Measurements from ENCODE around the gene SMAD6. TPM values are rescaled to one million over a fixed set of nuclear protein-coding genes. Genes with fewer than 3 reads are reported as not detected.

The SMAD6 gene
- polyA plus RNA-seq, 1 of the 3 experiments (the other 2 are of a cell fraction) = 4.5 TPM

- TF ChIP-seq FOSL2 (IDR thresholded peaks at IDR 0.05; ENCODE audit: borderline replicate concordance, low read depth) (no peak), JUND (IDR thresholded peaks at IDR 0.05) (no peak), CHD2 (IDR thresholded peaks at IDR 0.05; ENCODE audit: low read length, partially characterized antibody) (no peak), MXI1 (IDR thresholded peaks at IDR 0.05; ENCODE audit: low read depth, low read length) (no peak), EZH2phosphoT487 (IDR thresholded peaks at IDR 0.05; ENCODE audit: borderline replicate concordance, low read depth) (no peak), RCOR1 (IDR thresholded peaks at IDR 0.05; ENCODE audit: low read length) (no peak), GATA2 (CRISPR knock-in tag; IDR thresholded peaks at IDR 0.05) (no peak), MAX (IDR thresholded peaks at IDR 0.05; ENCODE audit: low read depth) (no peak)
- TF ChIP-seq, protein P1, sequence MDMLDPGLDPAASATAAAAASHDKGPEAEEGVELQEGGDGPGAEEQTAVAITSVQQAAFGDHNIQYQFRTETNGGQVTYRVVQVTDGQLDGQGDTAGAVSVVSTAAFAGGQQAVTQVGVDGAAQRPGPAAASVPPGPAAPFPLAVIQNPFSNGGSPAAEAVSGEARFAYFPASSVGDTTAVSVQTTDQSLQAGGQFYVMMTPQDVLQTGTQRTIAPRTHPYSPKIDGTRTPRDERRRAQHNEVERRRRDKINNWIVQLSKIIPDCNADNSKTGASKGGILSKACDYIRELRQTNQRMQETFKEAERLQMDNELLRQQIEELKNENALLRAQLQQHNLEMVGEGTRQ (IDR thresholded peaks at IDR 0.05; ENCODE audit: borderline replicate concordance, low read depth, low read length) = no peak
- TF ChIP-seq, protein P2, sequence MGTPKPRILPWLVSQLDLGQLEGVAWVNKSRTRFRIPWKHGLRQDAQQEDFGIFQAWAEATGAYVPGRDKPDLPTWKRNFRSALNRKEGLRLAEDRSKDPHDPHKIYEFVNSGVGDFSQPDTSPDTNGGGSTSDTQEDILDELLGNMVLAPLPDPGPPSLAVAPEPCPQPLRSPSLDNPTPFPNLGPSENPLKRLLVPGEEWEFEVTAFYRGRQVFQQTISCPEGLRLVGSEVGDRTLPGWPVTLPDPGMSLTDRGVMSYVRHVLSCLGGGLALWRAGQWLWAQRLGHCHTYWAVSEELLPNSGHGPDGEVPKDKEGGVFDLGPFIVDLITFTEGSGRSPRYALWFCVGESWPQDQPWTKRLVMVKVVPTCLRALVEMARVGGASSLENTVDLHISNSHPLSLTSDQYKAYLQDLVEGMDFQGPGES (IDR thresholded peaks at IDR 0.05; ENCODE audit: low read depth, low read length) = no peak
- TF ChIP-seq, protein P3, sequence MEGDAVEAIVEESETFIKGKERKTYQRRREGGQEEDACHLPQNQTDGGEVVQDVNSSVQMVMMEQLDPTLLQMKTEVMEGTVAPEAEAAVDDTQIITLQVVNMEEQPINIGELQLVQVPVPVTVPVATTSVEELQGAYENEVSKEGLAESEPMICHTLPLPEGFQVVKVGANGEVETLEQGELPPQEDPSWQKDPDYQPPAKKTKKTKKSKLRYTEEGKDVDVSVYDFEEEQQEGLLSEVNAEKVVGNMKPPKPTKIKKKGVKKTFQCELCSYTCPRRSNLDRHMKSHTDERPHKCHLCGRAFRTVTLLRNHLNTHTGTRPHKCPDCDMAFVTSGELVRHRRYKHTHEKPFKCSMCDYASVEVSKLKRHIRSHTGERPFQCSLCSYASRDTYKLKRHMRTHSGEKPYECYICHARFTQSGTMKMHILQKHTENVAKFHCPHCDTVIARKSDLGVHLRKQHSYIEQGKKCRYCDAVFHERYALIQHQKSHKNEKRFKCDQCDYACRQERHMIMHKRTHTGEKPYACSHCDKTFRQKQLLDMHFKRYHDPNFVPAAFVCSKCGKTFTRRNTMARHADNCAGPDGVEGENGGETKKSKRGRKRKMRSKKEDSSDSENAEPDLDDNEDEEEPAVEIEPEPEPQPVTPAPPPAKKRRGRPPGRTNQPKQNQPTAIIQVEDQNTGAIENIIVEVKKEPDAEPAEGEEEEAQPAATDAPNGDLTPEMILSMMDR (IDR thresholded peaks at IDR 0.05) = no peak
- TF ChIP-seq, protein P4, sequence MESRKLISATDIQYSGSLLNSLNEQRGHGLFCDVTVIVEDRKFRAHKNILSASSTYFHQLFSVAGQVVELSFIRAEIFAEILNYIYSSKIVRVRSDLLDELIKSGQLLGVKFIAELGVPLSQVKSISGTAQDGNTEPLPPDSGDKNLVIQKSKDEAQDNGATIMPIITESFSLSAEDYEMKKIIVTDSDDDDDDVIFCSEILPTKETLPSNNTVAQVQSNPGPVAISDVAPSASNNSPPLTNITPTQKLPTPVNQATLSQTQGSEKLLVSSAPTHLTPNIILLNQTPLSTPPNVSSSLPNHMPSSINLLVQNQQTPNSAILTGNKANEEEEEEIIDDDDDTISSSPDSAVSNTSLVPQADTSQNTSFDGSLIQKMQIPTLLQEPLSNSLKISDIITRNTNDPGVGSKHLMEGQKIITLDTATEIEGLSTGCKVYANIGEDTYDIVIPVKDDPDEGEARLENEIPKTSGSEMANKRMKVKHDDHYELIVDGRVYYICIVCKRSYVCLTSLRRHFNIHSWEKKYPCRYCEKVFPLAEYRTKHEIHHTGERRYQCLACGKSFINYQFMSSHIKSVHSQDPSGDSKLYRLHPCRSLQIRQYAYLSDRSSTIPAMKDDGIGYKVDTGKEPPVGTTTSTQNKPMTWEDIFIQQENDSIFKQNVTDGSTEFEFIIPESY (IDR thresholded peaks at IDR 0.05; ENCODE audit: borderline replicate concordance, low read depth) = no peak
- Histone ChIP-seq H3K79me2 (ENCODE audit: insufficient read depth) (no peaks in the 10 kb centered on the region), H2AFZ (ENCODE audit: low read depth) (no peak overlapping the region), H3F3A (replicated peaks; ENCODE audit: insufficient read depth) (no peaks in the 10 kb centered on the region), H3K9me3 (no peaks in the 10 kb centered on the region), H3K27me3 (ENCODE audit: insufficient read depth) (no peaks in the 10 kb centered on the region), H4K20me1 (ENCODE audit: insufficient read depth) (no peaks in the 10 kb centered on the region), H3K4me1 (ENCODE audit: control insufficient read depth in 1 of 2, insufficient read depth in 2 of 2, low read depth in 1 of 2, low read length in 1 of 2) (peaks cover 4 to 10% of the 10 kb centered on the region in 2 experiments; a peak in 2 of 4 replicates), H3K9me2 (no peaks in the 10 kb centered on the region), H3K9ac (no peak overlapping the region), H3K27ac (ENCODE audit: low read depth in 2 of 2, low read length in 1 of 2) (no peak overlapping the region), H3K4me2 (no peak overlapping the region), H3K36me3 (replicated peaks in 1 of 2; ENCODE audit: control insufficient read depth in 1 of 2, insufficient read depth in 2 of 2, low read length in 1 of 2) (no peaks in the 10 kb centered on the region), H3K4me3 (ENCODE audit: low read depth in 2 of 2, low read length in 1 of 2) (no peak overlapping the region)
- POLR2A ChIA-PET = no interaction called here
- DNase-seq = no peak
- CTCF ChIA-PET = interaction anchor here (1.0 kb wide), 1 partner anchor 21 kb away, joined by 3 read pairs; no protein-coding TSS in a partner anchor
- 90% methylated on average over 2 of the region's 2 CpGs for WGBS (ENCODE audit: low lambda C conversion rate)
These were observed 46.0 kb upstream of the SMAD6 start for GRCh38 chr15:66655997-66656396.

All from SK-N-SH (cell line).